ENCODE results near the gene RGS14.
A peak's percentile ranks its signal among the peaks of the same experiment; 100 is the strongest.

Gene RGS14, protein sequence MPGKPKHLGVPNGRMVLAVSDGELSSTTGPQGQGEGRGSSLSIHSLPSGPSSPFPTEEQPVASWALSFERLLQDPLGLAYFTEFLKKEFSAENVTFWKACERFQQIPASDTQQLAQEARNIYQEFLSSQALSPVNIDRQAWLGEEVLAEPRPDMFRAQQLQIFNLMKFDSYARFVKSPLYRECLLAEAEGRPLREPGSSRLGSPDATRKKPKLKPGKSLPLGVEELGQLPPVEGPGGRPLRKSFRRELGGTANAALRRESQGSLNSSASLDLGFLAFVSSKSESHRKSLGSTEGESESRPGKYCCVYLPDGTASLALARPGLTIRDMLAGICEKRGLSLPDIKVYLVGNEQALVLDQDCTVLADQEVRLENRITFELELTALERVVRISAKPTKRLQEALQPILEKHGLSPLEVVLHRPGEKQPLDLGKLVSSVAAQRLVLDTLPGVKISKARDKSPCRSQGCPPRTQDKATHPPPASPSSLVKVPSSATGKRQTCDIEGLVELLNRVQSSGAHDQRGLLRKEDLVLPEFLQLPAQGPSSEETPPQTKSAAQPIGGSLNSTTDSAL

DNA sequence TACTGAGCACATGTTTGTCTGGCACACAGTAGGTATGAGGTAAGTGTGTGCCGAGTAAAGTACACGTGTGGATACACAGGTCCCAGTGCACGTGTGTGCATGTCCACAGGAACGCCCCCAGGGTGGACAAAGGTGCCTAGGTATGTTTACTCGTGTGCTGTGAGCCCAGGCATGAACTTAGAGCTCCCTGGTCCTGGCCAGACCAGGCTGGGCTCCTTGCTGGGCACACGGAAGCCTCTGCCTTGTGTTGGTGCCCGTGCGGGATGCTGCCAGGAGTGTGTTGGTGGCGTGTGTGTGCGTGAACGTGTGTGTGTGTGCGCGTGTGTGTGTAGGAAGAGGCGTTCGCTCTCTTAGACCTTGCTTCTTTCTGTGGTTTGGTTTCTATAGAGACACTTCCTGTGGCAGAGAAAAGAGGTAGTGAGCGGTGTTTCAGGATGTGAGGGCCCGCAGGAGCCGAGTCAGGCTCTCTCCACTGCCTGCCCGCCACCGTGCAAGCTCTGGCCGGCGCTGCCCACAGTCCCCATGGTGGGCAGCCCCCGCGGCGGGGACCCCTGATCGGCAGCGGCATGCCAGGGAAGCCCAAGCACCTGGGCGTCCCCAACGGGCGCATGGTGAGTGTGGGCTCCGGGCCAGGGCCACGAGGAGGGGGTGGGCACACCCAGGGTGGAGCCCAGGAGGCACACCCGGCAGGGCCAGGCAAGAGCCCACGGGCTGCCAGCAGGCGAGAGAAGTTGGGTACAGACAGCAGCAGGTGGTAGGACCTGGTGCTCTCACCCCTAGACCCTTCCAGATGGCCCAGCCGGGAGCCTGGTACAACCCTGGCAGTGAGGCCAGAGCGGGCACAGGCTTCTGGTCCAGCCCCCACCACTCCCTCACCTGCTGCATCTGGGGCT lies at the start of gene RGS14:
Gene RGS14, plus strand, starts transcription at position 466 of the 893 bp plus-strand sequence. Its CDS starts 101 bp downstream, at position 567.
- no peak for DNase-seq (ENCODE audit: low read depth)
- no peak within 1 kb of the TSS for H3K4me3 ChIP-seq (ENCODE audit: low read length)

DNA sequence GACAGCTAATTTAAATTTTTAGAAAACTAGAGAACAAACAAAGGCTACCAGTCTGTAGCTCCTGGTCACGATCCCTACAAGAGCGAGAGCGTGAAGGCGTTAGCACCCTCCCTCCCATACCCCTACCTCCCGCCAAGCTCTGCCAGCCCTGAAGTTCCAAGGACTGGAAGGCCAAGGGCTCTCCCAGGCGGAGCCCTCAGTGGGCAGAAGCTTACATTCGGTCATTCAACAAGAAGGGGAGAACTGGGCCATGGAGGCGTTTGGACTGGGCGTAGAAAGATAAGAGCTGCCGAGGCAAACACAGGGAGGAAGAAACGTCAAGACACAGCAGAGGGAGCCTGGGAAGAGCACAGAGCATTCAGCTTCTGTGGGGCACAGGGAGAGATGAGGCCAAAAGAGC lies 49.0 kb upstream of the RGS14 start:
- DNase-seq (ENCODE audit: low read depth) = no peak
- no peak overlapping the region for H3K4me3 ChIP-seq (ENCODE audit: low read length)
- TF ChIP-seq, protein P1, sequence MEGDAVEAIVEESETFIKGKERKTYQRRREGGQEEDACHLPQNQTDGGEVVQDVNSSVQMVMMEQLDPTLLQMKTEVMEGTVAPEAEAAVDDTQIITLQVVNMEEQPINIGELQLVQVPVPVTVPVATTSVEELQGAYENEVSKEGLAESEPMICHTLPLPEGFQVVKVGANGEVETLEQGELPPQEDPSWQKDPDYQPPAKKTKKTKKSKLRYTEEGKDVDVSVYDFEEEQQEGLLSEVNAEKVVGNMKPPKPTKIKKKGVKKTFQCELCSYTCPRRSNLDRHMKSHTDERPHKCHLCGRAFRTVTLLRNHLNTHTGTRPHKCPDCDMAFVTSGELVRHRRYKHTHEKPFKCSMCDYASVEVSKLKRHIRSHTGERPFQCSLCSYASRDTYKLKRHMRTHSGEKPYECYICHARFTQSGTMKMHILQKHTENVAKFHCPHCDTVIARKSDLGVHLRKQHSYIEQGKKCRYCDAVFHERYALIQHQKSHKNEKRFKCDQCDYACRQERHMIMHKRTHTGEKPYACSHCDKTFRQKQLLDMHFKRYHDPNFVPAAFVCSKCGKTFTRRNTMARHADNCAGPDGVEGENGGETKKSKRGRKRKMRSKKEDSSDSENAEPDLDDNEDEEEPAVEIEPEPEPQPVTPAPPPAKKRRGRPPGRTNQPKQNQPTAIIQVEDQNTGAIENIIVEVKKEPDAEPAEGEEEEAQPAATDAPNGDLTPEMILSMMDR (conservative IDR thresholded peaks at IDR 0.05; ENCODE audit: low read depth, low read length) = no peak

More for the DNA sequence above, at the start of gene RGS14:
- TF ChIP-seq, protein P1 (conservative IDR thresholded peaks at IDR 0.05; ENCODE audit: low read depth, low read length) = no peak

DNA sequence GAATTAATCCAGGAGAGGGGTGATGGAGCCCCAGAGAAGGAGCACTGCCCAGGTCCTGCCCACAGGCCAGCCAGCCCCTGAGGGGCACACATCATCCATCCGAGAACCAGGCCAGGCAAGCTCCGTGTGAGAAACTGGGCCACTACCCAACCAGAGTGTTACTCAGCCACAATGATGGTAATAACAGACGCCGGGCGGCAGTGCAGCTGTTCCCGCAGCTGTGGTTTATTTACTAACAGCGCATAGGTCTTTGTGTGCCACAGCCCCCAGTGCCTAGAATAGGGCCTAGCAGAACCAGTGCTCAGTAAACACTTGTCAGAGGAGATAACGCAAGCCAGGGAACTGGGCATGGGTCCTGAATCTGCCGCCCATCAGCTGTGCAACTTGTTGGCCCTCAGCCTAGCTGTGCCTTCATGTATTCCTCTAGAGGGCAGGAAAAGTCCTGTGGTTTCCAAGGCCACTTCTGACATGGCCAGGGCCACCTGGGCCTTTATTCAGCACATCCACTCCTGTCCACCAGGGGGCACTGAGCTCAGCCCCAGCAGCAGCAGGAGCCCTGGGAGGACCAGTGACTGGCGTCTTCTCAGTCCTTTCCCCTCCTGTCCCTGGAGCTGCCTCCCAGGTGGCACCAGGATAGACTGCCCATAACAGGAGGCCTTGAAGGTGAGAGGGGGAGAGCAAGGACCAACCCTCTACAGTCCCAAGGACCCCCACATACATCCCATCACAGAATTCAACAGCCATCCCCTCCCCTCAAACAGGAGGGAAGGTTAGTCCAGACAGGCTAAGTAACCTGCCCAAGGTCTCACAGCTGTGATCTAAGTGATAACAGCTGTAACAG lies 48.2 kb upstream of the RGS14 start:
- TF ChIP-seq, protein P1 (conservative IDR thresholded peaks at IDR 0.05; ENCODE audit: low read depth, low read length) = peak; percentile 96
- H3K4me3 ChIP-seq (ENCODE audit: low read length) = no peak overlapping the region
- DNase-seq (ENCODE audit: low read depth) = peak; percentile 34

DNA sequence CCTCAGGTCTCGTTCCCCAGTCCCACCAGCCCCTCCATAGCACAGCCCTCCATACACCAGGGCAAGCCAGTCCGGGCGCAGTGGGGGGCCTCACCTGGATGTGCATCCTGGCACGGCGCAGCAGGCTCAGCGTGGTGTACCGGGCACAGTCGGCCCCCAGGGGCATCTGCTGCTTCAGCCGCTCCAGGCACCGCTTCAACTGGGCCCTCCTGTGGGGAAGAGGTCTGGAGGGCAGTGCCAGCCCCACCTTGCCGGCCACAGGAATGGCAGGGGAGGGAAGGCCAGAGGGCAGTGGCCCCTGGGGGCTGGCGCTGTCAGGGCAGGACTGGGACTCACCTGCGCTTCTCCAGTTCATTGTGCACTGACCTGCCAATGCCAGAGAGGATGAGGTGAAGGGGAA lies 47.4 kb upstream of the RGS14 start:
- DNase-seq (ENCODE audit: low read depth) = no peak
- H3K4me3 ChIP-seq (ENCODE audit: low read length) = peak overlapping the region; percentile 68
- TF ChIP-seq, protein P1 (conservative IDR thresholded peaks at IDR 0.05; ENCODE audit: low read depth, low read length) = no peak

DNA sequence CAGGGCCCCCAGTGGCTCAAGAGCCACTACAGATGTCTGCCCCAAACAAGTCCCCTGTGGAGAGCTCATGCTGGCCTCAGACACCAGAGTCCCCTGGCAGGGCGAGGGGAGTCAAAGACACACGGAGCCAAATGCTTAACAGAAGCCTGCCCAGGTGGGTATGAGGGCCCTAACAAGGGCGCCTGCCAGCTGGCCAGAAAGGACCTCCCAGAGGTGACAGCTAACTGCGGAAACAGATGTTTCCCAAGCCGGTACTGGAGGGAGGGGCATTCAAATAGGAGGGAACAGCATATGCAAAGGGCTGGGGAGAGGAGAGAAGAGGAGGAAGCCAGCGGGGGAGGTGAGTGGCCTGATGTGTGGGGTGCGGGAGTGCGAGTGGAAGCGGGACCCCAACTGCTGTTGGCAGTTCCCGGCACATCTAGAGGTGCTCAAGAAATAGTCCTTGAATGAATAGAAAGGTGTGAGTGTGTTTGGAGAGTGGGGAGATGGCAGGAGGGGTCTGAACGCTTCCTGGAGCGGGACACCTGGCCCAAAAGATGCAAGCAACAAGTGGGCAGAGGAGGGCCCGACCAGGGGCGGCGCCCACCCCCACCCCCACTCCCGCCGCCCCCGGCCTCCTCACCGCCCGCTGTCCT lies 46.9 kb upstream of the RGS14 start:
- H3K4me3 ChIP-seq (ENCODE audit: low read length) = peak overlapping the region; percentile 68
- no peak for DNase-seq (ENCODE audit: low read depth)
- TF ChIP-seq, protein P1 (conservative IDR thresholded peaks at IDR 0.05; ENCODE audit: low read depth, low read length) = no peak

DNA sequence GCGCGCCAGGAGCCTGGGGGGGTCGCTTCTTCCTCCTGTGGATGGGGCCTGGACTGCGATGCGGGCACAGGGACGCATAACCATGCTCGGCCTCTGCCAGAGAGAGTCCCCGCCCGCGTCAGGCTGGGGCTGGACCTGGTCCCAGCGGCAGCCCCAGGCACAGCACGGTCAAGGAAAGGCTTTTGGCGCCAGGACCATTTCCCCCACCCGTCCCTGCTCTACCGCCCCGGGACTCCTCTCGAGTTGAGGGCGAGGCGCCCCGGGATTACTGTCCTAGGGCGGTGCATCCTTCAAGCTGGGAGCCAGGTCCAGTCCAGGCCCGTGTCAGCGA lies 46.4 kb upstream of the RGS14 start:
- peak overlapping the region; percentile 68 for H3K4me3 ChIP-seq (ENCODE audit: low read length)
- no peak for DNase-seq (ENCODE audit: low read depth)
- TF ChIP-seq, protein P1 (conservative IDR thresholded peaks at IDR 0.05; ENCODE audit: low read depth, low read length) = no peak
